ENCODE measurements around the gene CCR3. TPM values are rescaled to one million over a fixed set of nuclear protein-coding genes. Genes with fewer than 3 reads are reported as not detected.

CCR3 gene
- total RNA-seq, 1 experiment from 2014 or later, result not detected

- Histone ChIP-seq H3K36me3 (ENCODE audit: insufficient read depth, low read length, poor library complexity, severe bottlenecking) (no peaks in the 10 kb centered on the region), H3K27me3 (replicated peaks; ENCODE audit: insufficient read depth, low read depth, low read length, poor library complexity) (no peaks in the 10 kb centered on the region), H3K4me1 (ENCODE audit: insufficient read depth, low read length, poor library complexity, severe bottlenecking) (no peaks in the 10 kb centered on the region), H3K4me3 (ENCODE audit: low read depth, low read length, poor library complexity, severe bottlenecking) (no peak within 1 kb of the TSS), H3K9me3 (ENCODE audit: low read depth, low read length, poor library complexity, severe bottlenecking) (no peaks in the 10 kb centered on the region), H3K27ac (ENCODE audit: low read depth, low read length, poor library complexity, severe bottlenecking) (no peak within 1 kb of the TSS)
- CTCF ChIA-PET, result interaction anchor here (0.7 kb wide), 1 partner anchor 164 kb away, joined by 3 read pairs; no protein-coding TSS in a partner anchor
- no peak for TF ChIP-seq EZH2 (IDR thresholded peaks at IDR 0.05; ENCODE audit: borderline replicate concordance, low read depth, low read length, poor library complexity, severe bottlenecking)
- TF ChIP-seq, protein P1, sequence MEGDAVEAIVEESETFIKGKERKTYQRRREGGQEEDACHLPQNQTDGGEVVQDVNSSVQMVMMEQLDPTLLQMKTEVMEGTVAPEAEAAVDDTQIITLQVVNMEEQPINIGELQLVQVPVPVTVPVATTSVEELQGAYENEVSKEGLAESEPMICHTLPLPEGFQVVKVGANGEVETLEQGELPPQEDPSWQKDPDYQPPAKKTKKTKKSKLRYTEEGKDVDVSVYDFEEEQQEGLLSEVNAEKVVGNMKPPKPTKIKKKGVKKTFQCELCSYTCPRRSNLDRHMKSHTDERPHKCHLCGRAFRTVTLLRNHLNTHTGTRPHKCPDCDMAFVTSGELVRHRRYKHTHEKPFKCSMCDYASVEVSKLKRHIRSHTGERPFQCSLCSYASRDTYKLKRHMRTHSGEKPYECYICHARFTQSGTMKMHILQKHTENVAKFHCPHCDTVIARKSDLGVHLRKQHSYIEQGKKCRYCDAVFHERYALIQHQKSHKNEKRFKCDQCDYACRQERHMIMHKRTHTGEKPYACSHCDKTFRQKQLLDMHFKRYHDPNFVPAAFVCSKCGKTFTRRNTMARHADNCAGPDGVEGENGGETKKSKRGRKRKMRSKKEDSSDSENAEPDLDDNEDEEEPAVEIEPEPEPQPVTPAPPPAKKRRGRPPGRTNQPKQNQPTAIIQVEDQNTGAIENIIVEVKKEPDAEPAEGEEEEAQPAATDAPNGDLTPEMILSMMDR (conservative IDR thresholded peaks at IDR 0.05; ENCODE audit: low read depth, low read length), result peak; percentile 57
- intact Hi-C loops (cut with micrococcal nuclease; ENCODE audit: unreplicated experiment), result loop anchor here (10.0 kb wide), 1 partner anchor 1173 kb away; no protein-coding TSS in a partner anchor
- no TSS peak for BruUV-seq (replicated peaks)
- DNase-seq (ENCODE audit: low spot score), result peak; percentile 27
- POLR2A ChIA-PET (ENCODE audit: low non-redundant PET), result no interaction called here
Measured at GRCh38 chr3:46208167-46208704, 34.0 kb upstream of the CCR3 start, which contains the start of gene CCR1. CCR1 (minus strand) TSS chr3:46208313; CDS start chr3:46204313, 4,000 bp downstream.

DNA sequence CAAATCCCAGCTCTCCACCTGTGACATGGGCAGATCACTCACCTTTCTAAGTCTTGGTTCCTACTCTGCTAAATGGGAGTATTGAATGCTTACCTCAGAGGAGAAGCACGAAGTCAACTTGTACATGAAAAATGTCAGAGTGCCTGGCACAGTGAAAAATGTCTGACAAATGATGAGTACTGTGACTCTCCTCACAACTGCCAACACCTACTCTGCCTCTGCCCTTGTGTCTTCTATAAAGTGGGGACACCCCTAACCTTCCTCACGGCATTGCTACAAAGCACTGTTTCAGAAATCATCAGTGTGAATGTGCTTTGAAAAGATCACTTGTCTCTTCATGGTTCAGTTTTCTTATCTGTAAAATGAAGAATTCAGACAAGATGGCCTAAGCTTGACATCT lies 33.2 kb upstream of the CCR3 start:
- no TSS peak for BruUV-seq (replicated peaks)
- no peak overlapping the region for H3K4me3 ChIP-seq (ENCODE audit: low read depth, low read length, poor library complexity, severe bottlenecking)
- intact Hi-C loops (cut with micrococcal nuclease; ENCODE audit: unreplicated experiment), result loop anchor here (10.0 kb wide), 1 partner anchor 1174 kb away; no protein-coding TSS in a partner anchor
- H3K9me3 ChIP-seq (ENCODE audit: low read depth, low read length, poor library complexity, severe bottlenecking), result no peaks in the 10 kb centered on the region
- ChIA-PET CTCF (no interaction called here), POLR2A (ENCODE audit: low non-redundant PET) (no interaction called here)
- H3K4me1 ChIP-seq (ENCODE audit: insufficient read depth, low read length, poor library complexity, severe bottlenecking), result no peaks in the 10 kb centered on the region
- no peaks in the 10 kb centered on the region for H3K27me3 ChIP-seq (replicated peaks; ENCODE audit: insufficient read depth, low read depth, low read length, poor library complexity)
- DNase-seq (ENCODE audit: low spot score), result no peak
- no peak for TF ChIP-seq EZH2 (IDR thresholded peaks at IDR 0.05; ENCODE audit: borderline replicate concordance, low read depth, low read length, poor library complexity, severe bottlenecking)
- TF ChIP-seq, protein P1 (conservative IDR thresholded peaks at IDR 0.05; ENCODE audit: low read depth, low read length), result no peak
- no peak overlapping the region for H3K27ac ChIP-seq (ENCODE audit: low read depth, low read length, poor library complexity, severe bottlenecking)
- no peaks in the 10 kb centered on the region for H3K36me3 ChIP-seq (ENCODE audit: insufficient read depth, low read length, poor library complexity, severe bottlenecking)

DNA sequence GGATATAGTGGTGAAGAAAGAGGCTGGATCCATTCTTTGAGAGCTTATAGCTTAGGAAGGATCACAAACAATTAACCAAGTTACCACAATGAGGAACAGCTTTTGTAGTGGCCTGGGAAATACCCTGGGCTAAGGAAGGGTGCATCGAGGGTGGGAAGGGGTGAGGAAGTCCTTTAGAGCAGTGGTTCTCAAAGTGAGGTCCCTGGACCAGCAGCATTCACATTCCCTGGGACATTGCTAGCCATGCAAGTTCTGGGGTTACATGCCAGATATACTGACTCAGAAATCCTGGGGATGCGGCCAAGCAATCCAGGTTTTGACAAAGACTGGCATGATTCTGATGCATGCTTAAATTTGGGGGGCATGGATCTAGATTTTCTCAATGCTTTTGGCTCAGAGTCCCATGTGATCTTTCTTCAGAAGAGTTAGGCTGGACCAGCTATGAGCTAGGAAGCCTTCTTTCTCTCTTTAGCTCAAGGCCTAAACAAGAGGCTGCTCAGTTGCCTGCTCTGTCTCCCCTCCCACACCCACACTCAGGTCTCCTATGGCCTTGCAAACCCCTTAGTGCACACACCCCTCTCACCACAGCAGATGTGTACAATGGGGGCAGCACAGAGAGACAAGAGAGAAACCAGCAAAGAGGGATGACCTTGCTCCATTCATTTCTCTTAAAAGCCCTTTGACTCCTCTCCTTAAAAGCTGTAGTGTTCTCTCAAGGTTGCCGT lies 32.4 kb upstream of the CCR3 start:
- no TSS peak for BruUV-seq (replicated peaks)
- Histone ChIP-seq H3K4me1 (ENCODE audit: insufficient read depth, low read length, poor library complexity, severe bottlenecking) (no peaks in the 10 kb centered on the region), H3K27me3 (replicated peaks; ENCODE audit: insufficient read depth, low read depth, low read length, poor library complexity) (no peaks in the 10 kb centered on the region), H3K27ac (ENCODE audit: low read depth, low read length, poor library complexity, severe bottlenecking) (no peak overlapping the region), H3K36me3 (ENCODE audit: insufficient read depth, low read length, poor library complexity, severe bottlenecking) (no peaks in the 10 kb centered on the region), H3K4me3 (ENCODE audit: low read depth, low read length, poor library complexity, severe bottlenecking) (no peak overlapping the region), H3K9me3 (ENCODE audit: low read depth, low read length, poor library complexity, severe bottlenecking) (no peaks in the 10 kb centered on the region)
- DNase-seq (ENCODE audit: low spot score), result no peak
- intact Hi-C loops (cut with micrococcal nuclease; ENCODE audit: unreplicated experiment), result loop anchor here (10.0 kb wide), 2 partner anchors 165 to 1175 kb away; partner anchors contain the start of gene CCR5
- CTCF ChIA-PET, result no interaction called here
- no peak for TF ChIP-seq EZH2 (IDR thresholded peaks at IDR 0.05; ENCODE audit: borderline replicate concordance, low read depth, low read length, poor library complexity, severe bottlenecking)
- TF ChIP-seq, protein P1 (conservative IDR thresholded peaks at IDR 0.05; ENCODE audit: low read depth, low read length), result no peak
- POLR2A ChIA-PET (ENCODE audit: low non-redundant PET), result no interaction called here

Measured in A673 (cell line).